SK-N-SH (cell line): ENCODE data around the gene ASIC2. TPM values are rescaled to one million over a fixed set of nuclear protein-coding genes. Genes with fewer than 3 reads are reported as not detected.

Source experiments
- CTCF ChIA-PET: fragments of 300-600, 350-600 bp; formaldehyde crosslinking; extraction: SDS; loops from one replicate; lab custom pipeline; 2021; lab: Yijun Ruan, JAX
- POLR2A ChIA-PET: fragments of 350-600 bp; sonication (Branson Sonifier 250); formaldehyde crosslinking; extraction: SDS; loops from one replicate; lab custom pipeline; 2020; ENCODE audit warnings: antibody characterized with exemption, inconsistent platforms; lab: Yijun Ruan, JAX
- DNase-seq: peaks from one replicate; pipeline ENCODE4 v3.0.0; 2012
- H2AFZ ChIP-seq: fragments of 200-600 bp; sonication (generic); 2 replicates; pipeline ENCODE4 v1.8.1; 2016; ENCODE audit warnings: antibody characterized with exemption, mild to moderate bottlenecking, low read depth
- H3F3A ChIP-seq: fragments of 200-600 bp; sonication (generic); replicated peaks from 2 replicates; pipeline ENCODE3; 2016; ENCODE audit warnings: antibody characterized with exemption, mild to moderate bottlenecking; ENCODE audit not compliant: insufficient read depth
- H3K27ac ChIP-seq, 2 experiments: fragments of 200-500 bp in 1 of 2; fragments of 200-600 bp in 1 of 2; sonication (Bioruptor generic) in 1 of 2; sonication (generic), shearing (Covaris generic) in 1 of 2; 2 replicates each; pipeline versions ENCODE4 v1.5.1 to v1.6.1; 2014 to 2016; ENCODE audit warnings: low read depth in 2 of 2, inconsistent platforms in 1 of 2, low read length in 1 of 2, mild to moderate bottlenecking in 1 of 2, mixed read lengths in 1 of 2
- H3K27me3 ChIP-seq: fragments of 200-600 bp; sonication (generic), shearing (Covaris generic); 2 replicates; pipeline ENCODE4 v1.6.1; 2016; ENCODE audit warnings: mixed run types; ENCODE audit not compliant: insufficient read depth
- H3K36me3 ChIP-seq, 2 experiments: fragments of 200-500 bp in 1 of 2; fragments of 200-600 bp in 1 of 2; sonication (Bioruptor generic) in 1 of 2; sonication (generic) in 1 of 2; replicated peaks in 1 of 2; 2 replicates each; pipeline versions ENCODE3 to v1.5.1; 2014 to 2016; ENCODE audit warnings: low read length in 1 of 2, mild to moderate bottlenecking in 1 of 2; ENCODE audit not compliant: insufficient read depth in 2 of 2, control insufficient read depth in 1 of 2
- H3K4me1 ChIP-seq, 2 experiments: fragments of 200-500 bp in 1 of 2; fragments of 200-600 bp in 1 of 2; sonication (Bioruptor generic) in 1 of 2; sonication (generic), shearing (Covaris generic) in 1 of 2; 2 replicates each; pipeline versions ENCODE4 v1.5.1 to v1.6.1; 2014 to 2016; ENCODE audit warnings: low read depth in 1 of 2, low read length in 1 of 2, mixed run types in 1 of 2; ENCODE audit not compliant: insufficient read depth in 2 of 2, control insufficient read depth in 1 of 2
- H3K4me2 ChIP-seq: fragments of 200-600 bp; sonication (generic), shearing (Covaris generic); 2 replicates; pipeline ENCODE4 v1.6.1; 2017; ENCODE audit warnings: mixed run types
- H3K4me3 ChIP-seq, 2 experiments: fragments of 200-500 bp in 1 of 2; fragments of 200-600 bp in 1 of 2; sonication (Bioruptor generic) in 1 of 2; sonication (generic), shearing (Covaris generic) in 1 of 2; 2 replicates each; pipeline versions ENCODE4 v1.5.1 to v1.8.1; 2014 to 2016; ENCODE audit warnings: low read depth in 2 of 2, inconsistent platforms in 1 of 2, low read length in 1 of 2, mild to moderate bottlenecking in 1 of 2, mixed read lengths in 1 of 2, moderate library complexity in 1 of 2
- H3K79me2 ChIP-seq: fragments of 200-600 bp; sonication (generic); 2 replicates; pipeline ENCODE4 v1.8.1; 2017; ENCODE audit warnings: mild to moderate bottlenecking; ENCODE audit not compliant: insufficient read depth
- H3K9ac ChIP-seq: fragments of 200-600 bp; sonication (generic); 2 replicates; pipeline ENCODE4 v1.6.1; 2017; ENCODE audit warnings: mixed run types
- H3K9me2 ChIP-seq: fragments of 200-600 bp; sonication (generic); 2 replicates; pipeline ENCODE4 v1.6.1; 2017; ENCODE audit warnings: mixed run types
- H3K9me3 ChIP-seq: fragments of 200-600 bp; sonication (generic); 2 replicates; pipeline ENCODE4 v1.6.1; 2017; ENCODE audit warnings: mixed run types, mild to moderate bottlenecking, moderate library complexity
- H4K20me1 ChIP-seq: fragments of 200-600 bp; sonication (generic); 2 replicates; pipeline ENCODE4 v1.6.1; 2017; ENCODE audit warnings: mild to moderate bottlenecking, mixed run types; ENCODE audit not compliant: insufficient read depth
- ELF1 ChIP-seq: IDR thresholded peaks from 2 replicates; pipeline ENCODE4 v1.4.0; 2012
- EZH2phosphoT487 ChIP-seq: fragments of 200-600 bp; sonication (generic); IDR thresholded peaks from 2 replicates; pipeline ENCODE4 v1.6.1; 2017; ENCODE audit warnings: low read depth, mixed run types, mild to moderate bottlenecking, antibody characterized with exemption, moderate library complexity, borderline replicate concordance
- FOXJ3 ChIP-seq: sonication (generic); formaldehyde crosslinking; IDR thresholded peaks from 2 replicates; pipeline ENCODE4 v1.5.1; 2020; ENCODE audit warnings: mild to moderate bottlenecking, missing genetic modification reagents
- GABPA ChIP-seq: IDR thresholded peaks from 2 replicates; pipeline ENCODE4 v1.4.0; 2012; ENCODE audit warnings: low read depth, mild to moderate bottlenecking
- JUND ChIP-seq: IDR thresholded peaks from 2 replicates; pipeline ENCODE4 v1.4.0; 2012
- MXI1 ChIP-seq: IDR thresholded peaks from 2 replicates; pipeline ENCODE4 v1.6.1; 2012; ENCODE audit warnings: mild to moderate bottlenecking, low read depth, low read length, improper control_type of control experiment
- RAD21 ChIP-seq: IDR thresholded peaks from 2 replicates; pipeline ENCODE4 v1.6.1; 2012; ENCODE audit warnings: mild to moderate bottlenecking, low read length
- RFX5 ChIP-seq: IDR thresholded peaks from 2 replicates; pipeline ENCODE4 v1.6.1; 2012; ENCODE audit warnings: mild to moderate bottlenecking, improper control_type of control experiment, low read length
- RXRA ChIP-seq: IDR thresholded peaks from 2 replicates; pipeline ENCODE4 v1.4.0; 2012; ENCODE audit warnings: low read depth, mild to moderate bottlenecking, borderline replicate concordance
- SIN3A ChIP-seq: IDR thresholded peaks from 2 replicates; pipeline ENCODE4 v1.6.1; 2012; ENCODE audit warnings: low read depth, mild to moderate bottlenecking, low read length, moderate library complexity, borderline replicate concordance
- SMC3 ChIP-seq: IDR thresholded peaks from 2 replicates; pipeline ENCODE4 v1.6.1; 2012; ENCODE audit warnings: low read depth, low read length, improper control_type of control experiment
- TAF1 ChIP-seq: IDR thresholded peaks from 2 replicates; pipeline ENCODE4 v1.6.1; 2012; ENCODE audit warnings: low read depth, mild to moderate bottlenecking, low read length, moderate library complexity, borderline replicate concordance
- TCF12 ChIP-seq: IDR thresholded peaks from 2 replicates; pipeline ENCODE4 v1.4.0; 2012
- YY1 ChIP-seq: IDR thresholded peaks from 2 replicates; pipeline ENCODE4 v1.4.0; 2012; ENCODE audit warnings: low read depth, mild to moderate bottlenecking
- WGBS: methylation state at CpG from one replicate; pipeline ENCODE4 v1.1.6; 2017; ENCODE audit warnings: low lambda C conversion rate; 5-methylcytosine and 5-hydroxymethylcytosine counted together
- polyA plus RNA-seq, 3 experiments: library from polyadenylated mRNA; depleted of rRNA; stranded (reverse); fragments of >200 nt; gene quantifications; 2 replicates each; pipeline ENCODE4 v1.2.3, GENCODE V29; 2012
- TF ChIP-seq, protein P1 (sequence below): IDR thresholded peaks from 2 replicates; pipeline ENCODE4 v1.4.0; 2012; ENCODE audit warnings: low read depth, borderline replicate concordance
- TF ChIP-seq, protein P2 (sequence below): IDR thresholded peaks from 2 replicates; pipeline ENCODE4 v1.4.0; 2012; ENCODE audit warnings: low read depth, borderline replicate concordance
- TF ChIP-seq, protein P3 (sequence below): fragments of 150-350 bp; IDR thresholded peaks from 2 replicates; pipeline ENCODE4 v1.6.1; 2016; ENCODE audit warnings: mild to moderate bottlenecking, low read depth, low read length
- TF ChIP-seq, protein P4 (sequence below): IDR thresholded peaks from 2 replicates; pipeline ENCODE4 v1.4.0; 2012; ENCODE audit warnings: low read depth

The ASIC2 gene
- polyA plus RNA-seq, 1 of the 3 experiments (the other 2 are of a cell fraction) = 0.08 TPM

DNA sequence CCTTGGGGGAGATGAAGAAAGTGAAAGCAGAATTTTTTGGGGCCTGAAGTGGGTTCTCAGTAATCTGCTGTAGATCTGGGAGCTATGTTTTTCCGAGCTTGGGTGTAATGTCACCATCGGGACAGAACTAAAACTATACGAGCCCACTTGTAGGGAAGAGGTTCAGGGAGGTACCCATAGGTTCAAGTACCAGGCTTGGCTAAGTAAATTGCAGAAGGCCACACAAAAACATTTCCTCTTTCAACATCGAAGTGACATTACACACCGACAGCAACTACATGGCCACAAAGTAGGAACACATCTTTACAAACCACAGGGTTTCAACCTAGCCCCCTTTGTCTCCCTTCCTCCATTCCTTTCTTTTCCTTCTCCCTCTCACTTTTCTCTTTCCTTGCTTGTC is 10.2 kb upstream of the ASIC2 start:
- TF ChIP-seq, protein P1, sequence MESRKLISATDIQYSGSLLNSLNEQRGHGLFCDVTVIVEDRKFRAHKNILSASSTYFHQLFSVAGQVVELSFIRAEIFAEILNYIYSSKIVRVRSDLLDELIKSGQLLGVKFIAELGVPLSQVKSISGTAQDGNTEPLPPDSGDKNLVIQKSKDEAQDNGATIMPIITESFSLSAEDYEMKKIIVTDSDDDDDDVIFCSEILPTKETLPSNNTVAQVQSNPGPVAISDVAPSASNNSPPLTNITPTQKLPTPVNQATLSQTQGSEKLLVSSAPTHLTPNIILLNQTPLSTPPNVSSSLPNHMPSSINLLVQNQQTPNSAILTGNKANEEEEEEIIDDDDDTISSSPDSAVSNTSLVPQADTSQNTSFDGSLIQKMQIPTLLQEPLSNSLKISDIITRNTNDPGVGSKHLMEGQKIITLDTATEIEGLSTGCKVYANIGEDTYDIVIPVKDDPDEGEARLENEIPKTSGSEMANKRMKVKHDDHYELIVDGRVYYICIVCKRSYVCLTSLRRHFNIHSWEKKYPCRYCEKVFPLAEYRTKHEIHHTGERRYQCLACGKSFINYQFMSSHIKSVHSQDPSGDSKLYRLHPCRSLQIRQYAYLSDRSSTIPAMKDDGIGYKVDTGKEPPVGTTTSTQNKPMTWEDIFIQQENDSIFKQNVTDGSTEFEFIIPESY = no peak
- no peak for TF ChIP-seq MXI1
- TF ChIP-seq RFX5 = no peak
- no peak for TF ChIP-seq JUND
- TF ChIP-seq GABPA = no peak
- TF ChIP-seq FOXJ3 (CRISPR knock-in tag) = no peak
- no peak for TF ChIP-seq EZH2phosphoT487
- no peak for TF ChIP-seq TCF12
- TF ChIP-seq, protein P2, sequence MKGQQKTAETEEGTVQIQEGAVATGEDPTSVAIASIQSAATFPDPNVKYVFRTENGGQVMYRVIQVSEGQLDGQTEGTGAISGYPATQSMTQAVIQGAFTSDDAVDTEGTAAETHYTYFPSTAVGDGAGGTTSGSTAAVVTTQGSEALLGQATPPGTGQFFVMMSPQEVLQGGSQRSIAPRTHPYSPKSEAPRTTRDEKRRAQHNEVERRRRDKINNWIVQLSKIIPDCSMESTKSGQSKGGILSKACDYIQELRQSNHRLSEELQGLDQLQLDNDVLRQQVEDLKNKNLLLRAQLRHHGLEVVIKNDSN = no peak
- no peak for TF ChIP-seq ELF1
- TF ChIP-seq, protein P3, sequence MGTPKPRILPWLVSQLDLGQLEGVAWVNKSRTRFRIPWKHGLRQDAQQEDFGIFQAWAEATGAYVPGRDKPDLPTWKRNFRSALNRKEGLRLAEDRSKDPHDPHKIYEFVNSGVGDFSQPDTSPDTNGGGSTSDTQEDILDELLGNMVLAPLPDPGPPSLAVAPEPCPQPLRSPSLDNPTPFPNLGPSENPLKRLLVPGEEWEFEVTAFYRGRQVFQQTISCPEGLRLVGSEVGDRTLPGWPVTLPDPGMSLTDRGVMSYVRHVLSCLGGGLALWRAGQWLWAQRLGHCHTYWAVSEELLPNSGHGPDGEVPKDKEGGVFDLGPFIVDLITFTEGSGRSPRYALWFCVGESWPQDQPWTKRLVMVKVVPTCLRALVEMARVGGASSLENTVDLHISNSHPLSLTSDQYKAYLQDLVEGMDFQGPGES = no peak
- TF ChIP-seq RAD21 = no peak
- TF ChIP-seq SIN3A = no peak
- no peak for TF ChIP-seq TAF1
- TF ChIP-seq, protein P4, sequence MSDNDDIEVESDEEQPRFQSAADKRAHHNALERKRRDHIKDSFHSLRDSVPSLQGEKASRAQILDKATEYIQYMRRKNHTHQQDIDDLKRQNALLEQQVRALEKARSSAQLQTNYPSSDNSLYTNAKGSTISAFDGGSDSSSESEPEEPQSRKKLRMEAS = no peak
- no peak for TF ChIP-seq YY1
- TF ChIP-seq SMC3 = no peak
- TF ChIP-seq RXRA = no peak
- TF ChIP-seq, all 33 proteins: peak for 0
- H4K20me1 ChIP-seq = no peaks in the 10 kb centered on the region
- no peaks in the 10 kb centered on the region for H3K4me1 ChIP-seq
- H2AFZ ChIP-seq = no peak overlapping the region
- DNase-seq = no peak
- H3K9me2 ChIP-seq = no peaks in the 10 kb centered on the region
- no peaks in the 10 kb centered on the region for H3F3A ChIP-seq
- H3K27me3 ChIP-seq = peaks cover 5% of the 10 kb centered on the region; the same call in 1 of the 2 replicates
- H3K4me3 ChIP-seq = no peak overlapping the region
- WGBS = 26% methylated on average over 5 of the region's 5 CpGs
- ChIA-PET POLR2A (no interaction called here), CTCF (no interaction called here)
- H3K36me3 ChIP-seq = no peaks in the 10 kb centered on the region
- no peaks in the 10 kb centered on the region for H3K9me3 ChIP-seq
- H3K79me2 ChIP-seq = no peaks in the 10 kb centered on the region
- no peak overlapping the region for H3K4me2 ChIP-seq
- H3K27ac ChIP-seq = no peak overlapping the region
- H3K9ac ChIP-seq = no peak overlapping the region
